Breast epithelium (tissue), 4 donors: ENCODE measurements around the gene TSACC. TPM values are rescaled to one million over a fixed set of nuclear protein-coding genes. Genes with fewer than 3 reads are reported as not detected.
A peak's percentile ranks its signal among the peaks of the same experiment; 100 is the strongest.

Source experiments
- DNase-seq, 2 donors: peaks; one replicate each; pipeline ENCODE4 v3.0.0-alpha.2; 2019; ENCODE audit warnings: low spot score in 2 of 2
- H3K27ac ChIP-seq, 2 donors: fragments of 200-600 bp; sonication (generic) in 1 of 2; one replicate each; pipeline ENCODE4 v1.5.1; 2016 to 2019; ENCODE audit warnings: mild to moderate bottlenecking in 1 of 2
- H3K27me3 ChIP-seq, 2 donors: fragments of 200-600 bp; sonication (generic) in 1 of 2; one replicate each; pipeline versions ENCODE4 v1.5.1 to v1.6.0; 2017 to 2019; ENCODE audit warnings: control low read depth in 1 of 2, mild to moderate bottlenecking in 1 of 2
- H3K36me3 ChIP-seq: fragments of 200-600 bp; one replicate; pipeline ENCODE4 v1.5.1; 2019
- H3K4me1 ChIP-seq, 2 donors: fragments of 200-600 bp; sonication (generic); one replicate each; pipeline ENCODE4 v1.5.1; 2016 to 2019; ENCODE audit warnings: control low read depth in 1 of 2
- H3K4me3 ChIP-seq, 3 donors: fragments of 200-600 bp; sonication (generic); 1 replicate in 2 of 3; 2 replicates in 1 of 3; pipeline ENCODE4 v1.5.1; 2016 to 2019; ENCODE audit warnings: mild to moderate bottlenecking in 3 of 3, moderate library complexity in 2 of 3
- H3K9me3 ChIP-seq, 2 donors: fragments of 200-600 bp; sonication (generic) in 1 of 2; one replicate each; pipeline ENCODE4 v1.5.1; 2016 to 2019; ENCODE audit warnings: control low read depth in 1 of 2
- CTCF ChIP-seq, 3 donors: fragments of 450-650 bp; IDR thresholded peaks; one replicate each; pipeline ENCODE4 v1.5.1; 2016 to 2017; ENCODE audit warnings: antibody characterized with exemption in 3 of 3, mild to moderate bottlenecking in 3 of 3, moderate library complexity in 3 of 3
- POLR2A ChIP-seq: fragments of 450-650 bp; IDR thresholded peaks from one replicate; pipeline ENCODE4 v1.6.1; 2016; ENCODE audit warnings: antibody characterized with exemption, mild to moderate bottlenecking, moderate library complexity
- POLR2AphosphoS5 ChIP-seq, 3 donors: sonication (generic); formaldehyde crosslinking; IDR thresholded peaks; one replicate each; pipeline ENCODE4 v1.6.1; 2017; ENCODE audit warnings: antibody characterized with exemption in 3 of 3
- intact Hi-C: fragments of 100-400 bp; cut with DNase I; formaldehyde crosslinking; loops from one replicate; pipeline ENCODE4 v1.15.1; 2023; ENCODE audit warnings: low total_unique reads
- total RNA-seq, 3 donors: library from RNA; depleted of rRNA; stranded (reverse); fragments of >200 nt; gene quantifications; one replicate each; pipeline ENCODE4 v1.1.0, GENCODE V29; 2016

The TSACC gene
- total RNA-seq = 1 to 10 TPM in 2 of 3 donors, not detected in 1; 1.4 to 1.5 TPM

- Histone ChIP-seq H3K9me3 (no peaks in the 10 kb centered on the region), H3K4me1 (peaks cover 6 to 10% of the 10 kb centered on the region in 2 donors), H3K36me3 (no peaks in the 10 kb centered on the region), H3K4me3 (peak within 1 kb of the TSS; percentile 72 to 88 (median 85)), H3K27me3 (no peaks in the 10 kb centered on the region), H3K27ac (peak within 1 kb of the TSS; percentile 72 to 79)
- no peak for TF ChIP-seq CTCF (IDR thresholded peaks at IDR 0.05)
- peak; percentile 35 for TF ChIP-seq POLR2A
- TF ChIP-seq POLR2AphosphoS5 (IDR thresholded peaks at IDR 0.05) = peak; percentile 38 to 94 (median 80)
- peak; percentile 99 for DNase-seq
- intact Hi-C loops = no loop called here
Observed at GRCh38 chr1:156338180-156338976, at the start of gene TSACC, which contains the start of gene CCT3. Gene TSACC (plus strand): TSS chr1:156338526. CDS start chr1:156339758, 1,232 bp downstream. Gene CCT3 (minus strand): TSS chr1:156338292. CDS start chr1:156338184, 108 bp downstream.

GRCh38 chr1:156289857-156290256, 48.5 kb upstream of the TSACC start:
- H3K4me1 ChIP-seq = peaks cover 0 to 2% of the 10 kb centered on the region in 2 donors
- no peaks in the 10 kb centered on the region for H3K36me3 ChIP-seq
- intact Hi-C loops = no loop called here
- DNase-seq = no peak
- no peak overlapping the region for H3K27ac ChIP-seq
- H3K27me3 ChIP-seq = no peaks in the 10 kb centered on the region
- no peaks in the 10 kb centered on the region for H3K9me3 ChIP-seq
- no peak for TF ChIP-seq POLR2A
- TF ChIP-seq CTCF (IDR thresholded peaks at IDR 0.05) = no peak
- TF ChIP-seq POLR2AphosphoS5 (IDR thresholded peaks at IDR 0.05) = no peak
- H3K4me3 ChIP-seq = no peak overlapping the region

- H3K4me3 ChIP-seq = peak overlapping the region; percentile 40 to 68 (median 51)
- H3K36me3 ChIP-seq = no peaks in the 10 kb centered on the region
- DNase-seq = peak; percentile 70 to 74
- no peaks in the 10 kb centered on the region for H3K9me3 ChIP-seq
- TF ChIP-seq POLR2AphosphoS5 (IDR thresholded peaks at IDR 0.05) = peak in 1 of 3 donors; percentile 57
- no peak for TF ChIP-seq POLR2A
- H3K4me1 ChIP-seq = peaks cover 0 to 3% of the 10 kb centered on the region in 2 donors
- no peaks in the 10 kb centered on the region for H3K27me3 ChIP-seq
- H3K27ac ChIP-seq = peak overlapping the region; percentile 72 to 90
- intact Hi-C loops = loop anchor here (2.0 kb wide), 1 partner anchor 209 kb away; the partner anchor contains the start of gene MEX3A
Observed at GRCh38 chr1:156291226-156292061, 46.9 kb upstream of the TSACC start.

GRCh38 chr1:156293098-156293434, 45.3 kb upstream of the TSACC start:
- peaks cover 0 to 3% of the 10 kb centered on the region in 2 donors for H3K4me1 ChIP-seq
- H3K27me3 ChIP-seq = no peaks in the 10 kb centered on the region
- no peaks in the 10 kb centered on the region for H3K36me3 ChIP-seq
- TF ChIP-seq POLR2AphosphoS5 (IDR thresholded peaks at IDR 0.05) (no peak), POLR2A (no peak), CTCF (IDR thresholded peaks at IDR 0.05) (no peak)
- intact Hi-C loops = loop anchor here (2.0 kb wide), 1 partner anchor 210 kb away; the partner anchor contains the start of gene MEX3A
- H3K4me3 ChIP-seq = no peak overlapping the region
- no peaks in the 10 kb centered on the region for H3K9me3 ChIP-seq
- H3K27ac ChIP-seq = peak overlapping the region in 1 of 2 donors; percentile 62
- DNase-seq = no peak

- Histone ChIP-seq H3K4me1 (peaks cover 0 to 3% of the 10 kb centered on the region in 2 donors), H3K27ac (peak overlapping the region in 1 of 2 donors; percentile 19), H3K9me3 (no peaks in the 10 kb centered on the region), H3K36me3 (no peaks in the 10 kb centered on the region), H3K4me3 (no peak overlapping the region), H3K27me3 (no peaks in the 10 kb centered on the region)
- DNase-seq = no peak
- TF ChIP-seq POLR2AphosphoS5 (IDR thresholded peaks at IDR 0.05) (no peak), CTCF (IDR thresholded peaks at IDR 0.05) (no peak), POLR2A (no peak)
- intact Hi-C loops = loop anchor here (2.0 kb wide), 1 partner anchor 211 kb away; the partner anchor contains the start of gene MEX3A
Observed at GRCh38 chr1:156293895-156294294, 44.4 kb upstream of the TSACC start.
